ENCODE results near the gene LRRFIP1.
"Not testable (repeated sequence)": the region's sequence is repeated elsewhere in the genome, so short reads cannot be mapped to it uniquely, and the experiment has no call there.

LRRFIP1 gene

GRCh38 chr2:237595829-237596519, 31.4 kb upstream of the LRRFIP1 start:
- not testable (repeated sequence) for H3K4me2 ChIP-seq (ENCODE audit: insufficient read depth, low read length, poor library complexity, severe bottlenecking); H3K27ac ChIP-seq (replicated peaks; ENCODE audit: low read length); H3K9me3 ChIP-seq (replicated peaks in 1 of 2; ENCODE audit: control insufficient read depth in 2 of 2, insufficient read depth in 1 of 2, low read depth in 1 of 2, low read length in 2 of 2); H3K36me3 ChIP-seq (replicated peaks in 1 of 2; ENCODE audit: control insufficient read depth in 2 of 2, insufficient read depth in 2 of 2, low read length in 2 of 2); H2BK5ac ChIP-seq (ENCODE audit: low read length); DNase-seq (ENCODE audit: low spot score); H3K4me3 ChIP-seq (ENCODE audit: low read length in 2 of 2); H4K8ac ChIP-seq (ENCODE audit: low read depth, low read length); H3K14ac ChIP-seq (ENCODE audit: low read length); H3K9ac ChIP-seq (ENCODE audit: low read depth, low read length, poor library complexity); H2BK12ac ChIP-seq (ENCODE audit: low read length); H3K4ac ChIP-seq (ENCODE audit: low read length); H4K91ac ChIP-seq (ENCODE audit: low read depth, low read length, poor library complexity); H3K23ac ChIP-seq (ENCODE audit: low read depth, low read length, poor library complexity); H2AK5ac ChIP-seq (ENCODE audit: low read depth, low read length); H3K79me1 ChIP-seq (ENCODE audit: low read depth, low read length); H2BK120ac ChIP-seq (ENCODE audit: low read depth, low read length); H2AFZ ChIP-seq (ENCODE audit: low read length)
- no CpG with 5 or more reads among the region's 5 CpGs for WGBS, 2 donors (ENCODE audit: extremely low coverage in 2 of 2, insufficient read length in 2 of 2, insufficient replicate concordance in 1 of 2)
- H2BK15ac ChIP-seq (ENCODE audit: low read length), result peak overlapping the region; percentile 50
- H3K27me3 ChIP-seq (ENCODE audit: control insufficient read depth in 3 of 3, insufficient read depth in 3 of 3, low read depth in 1 of 3, low read length in 3 of 3), result peaks cover 0 to 12% (median 11%) of the 10 kb centered on the region in 3 experiments
- peaks cover 2 to 20% of the 10 kb centered on the region in 2 donors for H3K4me1 ChIP-seq (ENCODE audit: control insufficient read depth in 2 of 2, insufficient read depth in 1 of 2, low read depth in 1 of 2, low read length in 2 of 2)
- peak overlapping the region; percentile 42 for H3K18ac ChIP-seq (ENCODE audit: low read length)

DNA sequence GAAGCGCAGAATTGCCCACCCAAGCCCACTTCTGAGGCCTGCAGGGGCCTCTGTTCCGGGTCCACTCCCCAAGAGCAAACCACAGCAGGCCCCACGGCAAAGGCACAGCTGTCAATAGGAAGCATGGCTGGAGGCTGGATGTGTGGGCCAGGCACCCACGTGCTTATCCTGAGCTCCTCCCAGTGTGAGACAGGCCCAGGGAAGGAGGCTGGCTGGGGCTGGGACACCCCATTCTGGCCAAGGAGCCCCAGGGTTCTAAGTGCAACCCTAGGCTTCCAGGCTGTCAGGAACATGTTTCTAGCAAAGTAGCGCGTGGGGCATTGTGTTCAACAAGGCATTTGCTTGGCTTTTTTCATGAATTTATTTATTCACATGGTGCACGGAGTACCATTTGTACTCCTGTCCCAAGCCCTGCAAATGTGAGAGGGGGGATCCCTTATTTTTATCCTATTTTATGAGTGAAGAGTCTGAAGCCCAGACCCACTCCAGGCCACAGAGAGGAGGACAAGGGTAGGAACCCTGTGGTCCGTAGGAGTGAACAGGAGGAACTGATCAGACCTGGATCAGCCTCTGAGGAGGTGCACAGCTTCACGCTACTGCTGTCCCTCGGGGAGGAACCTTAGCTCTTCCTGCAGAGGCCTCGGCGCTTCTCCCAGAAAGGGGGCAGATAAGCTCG, 30.7 kb upstream of the LRRFIP1 start:
- Histone ChIP-seq H3K79me1 (ENCODE audit: low read depth, low read length) (no peaks in the 10 kb centered on the region), H2BK120ac (ENCODE audit: low read depth, low read length) (no peak overlapping the region), H3K4me2 (ENCODE audit: insufficient read depth, low read length, poor library complexity, severe bottlenecking) (no peak overlapping the region), H3K27me3 (ENCODE audit: control insufficient read depth in 3 of 3, insufficient read depth in 3 of 3, low read depth in 1 of 3, low read length in 3 of 3) (peaks cover 0 to 12% (median 11%) of the 10 kb centered on the region in 3 experiments), H4K91ac (ENCODE audit: low read depth, low read length, poor library complexity) (no peak overlapping the region), H3K27ac (replicated peaks; ENCODE audit: low read length) (no peak overlapping the region), H4K8ac (ENCODE audit: low read depth, low read length) (no peak overlapping the region), H3K4me1 (ENCODE audit: control insufficient read depth in 2 of 2, insufficient read depth in 1 of 2, low read depth in 1 of 2, low read length in 2 of 2) (peaks cover 2 to 22% of the 10 kb centered on the region in 2 donors), H3K9ac (ENCODE audit: low read depth, low read length, poor library complexity) (no peak overlapping the region), H2AFZ (ENCODE audit: low read length) (no peak overlapping the region), H3K4me3 (ENCODE audit: low read length in 2 of 2) (no peak overlapping the region), H3K14ac (ENCODE audit: low read length) (no peak overlapping the region), H2BK5ac (ENCODE audit: low read length) (no peak overlapping the region), H2AK5ac (ENCODE audit: low read depth, low read length) (no peak overlapping the region), H2BK12ac (ENCODE audit: low read length) (peak overlapping the region; percentile 67), H3K18ac (ENCODE audit: low read length) (peak overlapping the region; percentile 42), H3K36me3 (replicated peaks in 1 of 2; ENCODE audit: control insufficient read depth in 2 of 2, insufficient read depth in 2 of 2, low read length in 2 of 2) (no peaks in the 10 kb centered on the region), H2BK15ac (ENCODE audit: low read length) (peak overlapping the region; percentile 50), H3K23ac (ENCODE audit: low read depth, low read length, poor library complexity) (no peak overlapping the region), H3K4ac (ENCODE audit: low read length) (no peak overlapping the region), H3K9me3 (replicated peaks in 1 of 2; ENCODE audit: control insufficient read depth in 2 of 2, insufficient read depth in 1 of 2, low read depth in 1 of 2, low read length in 2 of 2) (no peaks in the 10 kb centered on the region)
- WGBS, 2 donors (ENCODE audit: extremely low coverage in 2 of 2, insufficient read length in 2 of 2, insufficient replicate concordance in 1 of 2), result no CpG with 5 or more reads among the region's 13 CpGs
- DNase-seq (ENCODE audit: low spot score), result no peak

DNA sequence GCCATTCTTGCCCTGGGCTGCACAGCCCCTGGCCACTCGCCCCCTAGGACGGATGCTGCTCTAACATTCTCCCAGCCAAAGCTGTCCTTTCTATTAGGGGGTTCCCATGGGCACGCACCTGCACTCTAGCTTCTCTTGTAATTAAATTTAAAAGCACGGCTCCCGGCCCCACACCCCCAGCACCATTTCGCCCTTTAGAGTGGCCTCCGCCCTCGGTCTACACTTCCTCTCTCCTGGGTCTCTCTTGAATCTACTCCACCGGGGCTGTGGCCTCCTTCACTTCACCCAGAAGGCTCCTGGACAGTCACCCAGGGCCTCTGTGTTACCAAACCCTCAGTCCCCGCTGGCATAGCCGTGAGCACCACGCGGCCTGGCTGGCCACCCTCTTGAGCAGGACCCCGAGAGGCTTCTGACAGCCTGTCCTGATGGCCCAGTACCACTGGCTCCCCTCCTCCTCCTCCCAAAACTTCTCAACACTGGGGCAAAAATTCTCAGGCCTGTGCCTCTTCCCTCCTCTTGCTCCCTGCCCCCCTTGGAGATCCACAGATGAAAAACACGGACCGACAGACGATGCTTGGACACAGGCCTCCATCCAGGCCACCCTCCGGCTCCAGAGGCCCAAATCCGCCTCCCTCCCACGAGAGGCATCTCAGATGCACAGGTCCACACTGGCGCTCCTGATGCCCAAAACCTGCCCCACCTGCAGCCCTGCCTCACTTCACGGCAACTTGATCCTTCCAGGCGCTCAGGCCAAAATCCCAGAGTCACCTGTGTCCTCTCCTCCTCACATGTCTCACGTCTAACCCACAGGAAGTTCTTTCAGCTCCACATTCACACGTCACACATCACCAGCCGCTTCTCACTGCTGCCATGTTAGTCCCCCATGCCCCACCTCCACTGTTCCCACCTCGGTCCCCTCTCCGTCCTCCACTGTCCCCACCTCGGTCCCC, 29.9 kb upstream of the LRRFIP1 start:
- WGBS, 2 donors (ENCODE audit: extremely low coverage in 2 of 2, insufficient read length in 2 of 2, insufficient replicate concordance in 1 of 2), result no CpG with 5 or more reads among the region's 29 CpGs
- Histone ChIP-seq H4K8ac (ENCODE audit: low read depth, low read length) (no peak overlapping the region), H4K91ac (ENCODE audit: low read depth, low read length, poor library complexity) (no peak overlapping the region), H3K9ac (ENCODE audit: low read depth, low read length, poor library complexity) (no peak overlapping the region), H3K36me3 (replicated peaks in 1 of 2; ENCODE audit: control insufficient read depth in 2 of 2, insufficient read depth in 2 of 2, low read length in 2 of 2) (no peaks in the 10 kb centered on the region), H2BK5ac (ENCODE audit: low read length) (no peak overlapping the region), H3K27me3 (ENCODE audit: control insufficient read depth in 3 of 3, insufficient read depth in 3 of 3, low read depth in 1 of 3, low read length in 3 of 3) (peaks cover 0 to 9% (median 9%) of the 10 kb centered on the region in 3 experiments), H3K27ac (replicated peaks; ENCODE audit: low read length) (no peak overlapping the region), H2BK12ac (ENCODE audit: low read length) (no peak overlapping the region), H3K4me1 (ENCODE audit: control insufficient read depth in 2 of 2, insufficient read depth in 1 of 2, low read depth in 1 of 2, low read length in 2 of 2) (peaks cover 2 to 28% of the 10 kb centered on the region in 2 donors), H3K9me3 (replicated peaks in 1 of 2; ENCODE audit: control insufficient read depth in 2 of 2, insufficient read depth in 1 of 2, low read depth in 1 of 2, low read length in 2 of 2) (no peaks in the 10 kb centered on the region), H3K4ac (ENCODE audit: low read length) (no peak overlapping the region), H3K4me2 (ENCODE audit: insufficient read depth, low read length, poor library complexity, severe bottlenecking) (no peak overlapping the region), H2AK5ac (ENCODE audit: low read depth, low read length) (no peak overlapping the region), H3K4me3 (ENCODE audit: low read length in 2 of 2) (no peak overlapping the region), H3K18ac (ENCODE audit: low read length) (no peak overlapping the region), H2BK120ac (ENCODE audit: low read depth, low read length) (no peak overlapping the region), H2BK15ac (ENCODE audit: low read length) (no peak overlapping the region), H3K79me1 (ENCODE audit: low read depth, low read length) (no peaks in the 10 kb centered on the region), H3K14ac (ENCODE audit: low read length) (no peak overlapping the region), H3K23ac (ENCODE audit: low read depth, low read length, poor library complexity) (no peak overlapping the region), H2AFZ (ENCODE audit: low read length) (no peak overlapping the region)
- no peak for DNase-seq (ENCODE audit: low spot score)
